DMS153 treated with DMSO at 0.1 percent for 48 hours (cell line): ENCODE data around the gene IRF1.
A peak's percentile ranks its signal among the peaks of the same experiment; 100 is the strongest.
"Not testable (repeated sequence)": the region's sequence is repeated elsewhere in the genome, so short reads cannot be mapped to it uniquely, and the experiment has no call there.

ENCODE experiments used
- DNase-seq: peaks from one replicate; lab custom pipeline; 2025; ENCODE audit not compliant: unreplicated experiment; lab: John Stamatoyannopoulos, UW

The IRF1 gene, protein sequence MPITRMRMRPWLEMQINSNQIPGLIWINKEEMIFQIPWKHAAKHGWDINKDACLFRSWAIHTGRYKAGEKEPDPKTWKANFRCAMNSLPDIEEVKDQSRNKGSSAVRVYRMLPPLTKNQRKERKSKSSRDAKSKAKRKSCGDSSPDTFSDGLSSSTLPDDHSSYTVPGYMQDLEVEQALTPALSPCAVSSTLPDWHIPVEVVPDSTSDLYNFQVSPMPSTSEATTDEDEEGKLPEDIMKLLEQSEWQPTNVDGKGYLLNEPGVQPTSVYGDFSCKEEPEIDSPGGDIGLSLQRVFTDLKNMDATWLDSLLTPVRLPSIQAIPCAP

DNA sequence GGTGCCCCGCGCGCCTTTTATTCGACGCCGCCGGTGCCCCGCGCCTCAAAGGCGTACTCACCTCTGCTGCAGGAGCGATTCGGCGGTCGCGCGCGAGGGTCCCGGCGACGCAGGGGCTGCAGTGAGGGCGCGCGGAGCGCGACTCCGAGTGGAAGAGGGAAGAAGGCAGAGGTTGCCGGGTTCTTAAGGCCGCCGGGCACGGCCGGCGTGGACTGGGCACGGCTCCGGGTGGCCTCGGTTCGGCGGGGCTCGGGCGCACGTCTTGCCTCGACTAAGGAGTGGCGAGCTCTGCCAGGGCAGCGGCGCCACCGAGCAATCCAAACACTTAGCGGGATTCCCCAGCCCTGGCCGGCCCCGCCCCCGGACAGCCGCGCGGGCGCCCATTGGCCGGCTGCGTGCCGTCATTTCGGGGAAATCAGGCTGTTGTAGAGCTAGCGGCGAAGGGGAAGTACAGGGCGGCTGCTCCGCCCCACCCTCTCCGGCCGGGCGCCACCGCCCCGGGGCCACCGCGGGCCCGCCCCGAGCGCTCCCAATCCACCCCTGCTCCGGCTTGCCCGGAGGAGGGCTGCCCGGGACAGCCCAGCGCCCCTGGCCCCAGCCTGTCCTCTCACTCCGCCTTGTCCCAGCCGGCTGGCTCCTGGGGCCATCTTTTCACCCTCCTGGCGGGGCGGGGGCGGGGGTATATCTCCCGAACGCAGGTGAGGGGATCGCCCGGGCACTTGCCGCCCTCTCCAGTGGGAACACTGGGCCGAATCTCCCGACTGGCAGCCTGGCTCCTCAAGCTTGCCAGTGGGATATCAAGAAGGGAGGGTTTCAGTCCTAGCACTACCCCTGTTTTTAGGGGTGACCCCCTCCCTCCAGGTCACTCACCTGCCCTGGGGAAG is at the start of gene IRF1:
TSS of gene IRF1 (minus strand) at position 290 of the 884 bp plus-strand sequence. CDS start 1,295 bp downstream, outside the sequence.
- DNase-seq: peak; percentile 30

DNA sequence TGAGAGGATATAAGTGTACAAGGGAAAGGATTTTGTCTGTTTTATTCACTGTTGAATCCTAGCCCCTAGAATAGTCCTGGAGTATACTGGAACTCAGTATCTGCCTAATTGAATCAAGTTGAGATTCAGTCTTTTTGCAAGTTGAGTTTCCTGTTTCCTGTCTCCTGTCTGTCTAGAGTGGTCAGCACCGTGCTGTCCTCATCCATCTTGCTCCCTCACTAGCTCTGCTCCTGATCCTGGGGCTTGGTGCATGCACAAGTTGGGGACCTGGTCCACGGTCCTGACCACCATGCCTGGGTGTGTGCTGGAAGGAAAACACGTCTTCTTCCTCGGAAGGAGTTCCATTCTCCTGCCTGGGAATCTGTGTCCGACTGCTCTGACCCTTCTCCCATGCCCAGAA is 49.6 kb upstream of the IRF1 start:
- DNase-seq: no peak

DNA sequence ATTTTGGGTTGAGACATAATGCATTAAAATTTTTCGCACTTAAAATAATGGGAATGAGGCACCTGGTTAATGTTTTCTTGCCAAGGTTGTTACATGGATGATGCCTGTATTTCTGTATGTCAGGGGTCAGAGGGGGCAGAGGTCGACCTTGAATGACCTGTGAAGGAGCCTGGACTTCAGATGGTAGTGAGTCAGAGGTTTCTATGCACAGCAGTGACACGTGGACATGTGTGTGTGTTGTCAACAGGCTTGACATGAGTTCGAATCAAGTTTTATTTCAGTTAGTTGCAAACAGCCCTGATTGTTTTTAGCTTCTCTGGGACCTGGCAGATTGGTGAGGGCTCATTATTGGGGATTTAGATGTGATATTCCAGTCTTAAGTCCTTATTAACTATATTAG is 49.1 kb upstream of the IRF1 start:
- no peak for DNase-seq

DNA sequence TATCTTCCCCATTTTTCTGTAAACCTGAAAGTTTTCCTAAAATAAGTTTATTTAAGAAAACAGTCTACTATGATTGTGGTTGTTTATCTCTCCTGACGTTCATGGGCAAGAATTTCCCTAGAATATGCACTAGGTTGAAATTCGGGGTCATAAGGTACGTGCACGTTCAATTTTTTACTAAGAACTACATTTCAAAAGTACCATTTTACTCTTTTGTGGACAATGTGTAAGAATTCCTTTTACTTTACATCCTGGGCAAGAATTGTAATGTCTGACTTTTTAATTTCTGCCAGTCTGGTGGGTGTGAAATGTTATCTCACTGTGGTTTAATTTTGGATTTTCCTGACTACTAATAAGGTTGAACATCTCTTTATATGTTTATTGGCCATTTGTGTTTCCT is 40.4 kb upstream of the IRF1 start:
- no peak for DNase-seq

DNA sequence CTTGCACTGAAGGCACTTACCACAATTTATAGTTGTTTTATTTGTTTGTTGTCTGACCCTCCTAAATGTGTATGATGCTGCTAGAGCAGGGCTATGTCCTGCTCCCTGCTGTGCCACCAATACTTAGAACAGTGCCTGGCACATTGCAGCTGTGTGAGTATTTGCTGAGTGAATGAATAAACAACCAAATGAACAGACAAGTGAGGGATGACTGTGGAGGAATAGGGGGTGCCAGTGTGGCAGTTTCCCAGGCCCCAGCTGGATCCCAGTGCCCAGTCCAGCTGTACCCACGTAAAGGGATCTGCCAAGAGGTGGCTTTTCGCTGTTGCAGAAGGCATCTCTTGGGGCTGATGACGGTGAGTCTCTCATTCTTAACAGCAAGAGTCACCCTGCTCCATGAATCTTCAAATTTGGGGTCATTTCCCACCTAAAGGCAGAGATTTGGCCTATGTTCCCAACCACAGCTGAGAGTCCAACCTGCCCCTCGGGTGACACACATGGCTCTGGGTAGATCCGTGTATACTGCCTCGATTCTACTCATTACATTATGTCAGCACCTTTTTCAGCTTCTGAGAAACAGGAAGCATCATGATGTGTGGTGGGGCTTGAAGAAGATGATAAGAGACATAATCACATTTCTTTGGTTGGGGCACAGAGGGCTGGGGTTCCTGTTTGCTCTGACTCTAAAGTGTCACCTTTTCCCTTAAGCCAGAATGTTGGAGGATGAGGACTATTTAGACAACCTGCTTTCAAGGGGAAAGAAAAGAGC is 38.5 kb upstream of the IRF1 start:
- DNase-seq: no peak

DNA sequence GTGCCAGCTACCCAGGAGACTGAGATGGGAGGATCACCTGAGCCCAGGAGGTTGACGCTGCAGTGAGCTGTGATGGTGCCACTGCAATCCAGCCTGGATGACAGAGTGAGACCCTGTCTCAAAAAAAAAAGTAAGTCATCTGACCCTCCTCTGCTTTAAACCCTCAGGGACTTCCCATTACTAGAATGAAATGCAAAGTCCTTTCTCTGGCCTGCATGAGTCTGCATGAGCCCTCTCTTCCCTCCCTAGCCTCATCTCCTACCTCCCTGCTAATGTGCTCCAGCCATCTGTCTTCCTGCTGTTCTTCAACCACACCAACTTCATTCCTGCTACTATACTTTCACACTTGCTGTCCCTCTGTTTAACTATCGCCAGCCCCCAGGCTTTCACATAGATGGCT is 37.4 kb upstream of the IRF1 start:
- no peak for DNase-seq

DNA sequence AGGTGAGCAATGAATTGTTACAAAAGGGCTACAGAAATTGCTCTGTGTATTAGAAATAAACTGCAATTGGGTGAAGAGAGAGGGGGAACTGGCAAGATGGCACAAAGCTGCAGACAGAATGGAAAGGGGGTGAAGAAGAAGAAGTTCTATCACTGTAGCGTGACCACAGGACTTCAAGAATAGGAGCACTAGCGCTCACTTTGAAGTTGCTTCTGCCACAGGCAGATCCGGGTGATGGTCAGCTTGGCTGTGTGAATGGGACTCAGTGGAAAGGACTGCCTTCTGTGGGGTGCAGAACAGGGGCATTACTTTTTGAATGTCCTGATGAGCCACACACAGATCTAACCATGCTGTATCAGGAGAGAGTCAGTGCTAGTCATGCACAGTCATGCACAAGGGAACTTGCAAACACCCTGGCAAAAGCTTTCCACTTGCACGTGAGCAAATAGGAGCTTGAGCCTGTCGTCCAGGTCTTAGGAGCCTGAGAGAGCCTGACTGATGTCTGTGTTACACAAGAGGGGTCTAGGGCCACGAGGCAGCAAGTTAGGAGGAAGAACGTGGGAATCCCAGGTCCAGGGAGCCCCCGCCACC is 36.5 kb upstream of the IRF1 start:
- DNase-seq: no peak

DNA sequence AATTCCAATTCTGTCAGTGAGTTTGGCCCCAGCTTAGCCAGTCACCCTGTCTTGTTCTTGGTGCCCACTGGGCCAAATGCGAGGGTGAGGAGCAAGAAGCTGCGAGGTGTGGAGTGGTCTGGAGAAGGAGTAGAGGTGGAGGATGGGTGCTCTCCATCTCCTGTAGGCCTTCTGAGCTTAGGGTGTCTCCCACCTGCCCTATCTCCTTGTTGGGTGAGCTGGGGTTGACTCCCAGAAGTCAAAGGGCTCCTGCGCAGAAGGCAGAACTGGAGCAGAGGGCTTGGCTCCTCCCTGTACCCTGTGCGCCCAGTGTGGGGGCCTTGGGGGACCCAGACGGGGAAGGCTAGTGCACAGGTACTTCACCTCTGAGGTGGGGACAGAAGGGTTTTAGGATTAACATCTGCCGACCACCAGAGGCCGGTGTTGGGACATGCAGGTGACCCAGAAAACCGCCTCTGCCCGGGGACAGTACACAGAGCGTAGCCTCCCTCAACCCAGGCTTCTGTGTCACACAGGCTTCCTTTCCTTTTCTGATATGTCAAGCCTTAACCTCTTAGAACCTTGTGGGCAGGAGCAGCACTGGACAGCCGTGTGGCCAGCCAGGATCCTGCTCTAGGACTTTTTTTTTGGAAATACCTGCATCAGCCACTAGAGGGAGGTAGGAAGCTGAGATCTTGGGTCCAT is 35.9 kb upstream of the IRF1 start:
- DNase-seq: no peak

DNA sequence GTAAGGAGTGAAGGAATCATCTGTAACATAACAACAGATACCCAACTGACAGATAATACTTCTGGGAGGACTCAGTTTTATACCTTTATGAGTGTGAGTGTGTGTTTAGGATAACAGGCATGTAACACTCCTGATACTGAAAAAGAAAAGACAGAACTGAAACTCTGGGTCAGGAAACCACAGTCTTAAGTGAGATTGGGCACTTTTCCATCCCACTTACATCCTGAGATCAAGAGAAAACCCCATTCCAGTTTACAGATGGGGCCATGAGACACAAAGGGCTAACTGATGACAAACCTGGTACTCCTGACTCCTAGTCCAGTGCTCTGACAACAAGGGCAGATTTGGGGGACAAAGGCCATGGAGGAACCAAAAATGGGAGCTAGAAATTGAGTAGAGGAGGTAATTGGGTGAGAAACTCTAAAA is 34.7 kb upstream of the IRF1 start:
- no peak for DNase-seq

DNA sequence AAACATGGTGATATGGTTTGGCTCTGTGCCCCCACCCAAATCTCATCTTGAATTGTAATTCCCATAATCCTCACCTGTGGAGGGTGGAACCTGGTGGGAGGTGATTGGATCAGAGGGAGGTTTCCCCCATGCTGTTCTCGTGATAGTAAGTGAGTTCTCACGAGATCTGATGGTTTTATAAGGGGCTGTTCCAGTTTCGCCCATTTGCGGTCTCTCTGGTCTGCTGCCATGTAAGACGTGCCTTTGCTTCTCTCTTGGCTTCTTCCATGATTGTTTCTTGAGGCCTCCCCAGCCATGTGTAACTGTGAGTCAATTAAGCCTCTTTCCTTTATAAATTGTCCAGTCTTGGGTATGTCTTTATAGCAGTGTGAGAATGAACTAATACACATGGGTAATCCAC is 34.3 kb upstream of the IRF1 start:
- not testable (repeated sequence) for DNase-seq

DNA sequence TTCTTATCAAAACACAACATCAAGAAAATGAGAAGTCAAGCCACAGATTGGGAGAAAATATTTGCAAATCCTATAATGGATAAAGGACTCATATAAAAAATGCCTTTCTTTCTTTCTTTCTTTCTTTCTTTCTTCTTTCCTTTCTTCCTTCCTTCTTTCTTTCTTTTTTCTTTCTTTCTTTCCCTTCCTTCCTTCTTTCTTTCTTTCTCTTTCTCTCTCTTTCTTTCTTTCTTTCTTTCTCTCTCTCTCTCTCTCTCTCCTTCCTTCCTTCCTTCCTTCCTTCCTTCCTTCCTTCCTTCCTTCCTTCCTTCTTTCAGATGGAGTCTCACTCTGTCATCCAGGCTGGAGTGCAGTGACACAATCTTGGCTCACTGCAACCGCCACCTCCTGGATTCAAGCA is 31.5 kb upstream of the IRF1 start:
- DNase-seq: not testable (repeated sequence)

DNA sequence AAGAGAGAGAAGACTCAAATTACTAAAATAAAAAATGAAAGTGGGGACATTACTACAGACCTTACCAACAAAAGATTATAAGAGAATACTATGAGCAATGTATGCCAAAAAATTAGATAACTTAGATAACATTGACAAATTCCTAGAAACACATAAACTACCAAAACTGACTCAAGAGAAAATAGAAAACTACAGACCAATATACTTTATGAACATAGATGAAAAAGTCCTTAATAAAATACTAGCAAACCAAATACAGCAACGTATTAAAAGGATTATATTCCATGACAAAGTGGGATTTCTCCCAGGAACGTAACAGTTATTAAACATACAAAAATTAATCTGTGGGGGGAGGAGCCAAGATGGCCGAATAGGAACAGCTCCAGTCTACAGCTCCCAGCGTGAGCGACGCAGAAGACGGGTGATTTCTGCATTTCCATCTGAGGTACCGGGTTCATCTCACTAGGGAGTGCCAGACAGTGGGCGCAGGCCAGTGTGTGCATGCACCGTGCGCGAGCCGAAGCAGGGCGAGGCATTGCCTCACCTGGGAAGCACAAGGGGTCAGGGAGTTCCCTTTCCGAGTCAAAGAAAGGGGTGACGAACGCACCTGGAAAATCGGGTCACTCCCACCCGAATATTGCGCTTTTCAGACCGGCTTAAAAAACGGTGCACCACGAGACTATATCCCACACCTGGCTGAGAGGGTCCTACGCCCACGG is 23.2 kb upstream of the IRF1 start:
- not testable (repeated sequence) for DNase-seq

DNA sequence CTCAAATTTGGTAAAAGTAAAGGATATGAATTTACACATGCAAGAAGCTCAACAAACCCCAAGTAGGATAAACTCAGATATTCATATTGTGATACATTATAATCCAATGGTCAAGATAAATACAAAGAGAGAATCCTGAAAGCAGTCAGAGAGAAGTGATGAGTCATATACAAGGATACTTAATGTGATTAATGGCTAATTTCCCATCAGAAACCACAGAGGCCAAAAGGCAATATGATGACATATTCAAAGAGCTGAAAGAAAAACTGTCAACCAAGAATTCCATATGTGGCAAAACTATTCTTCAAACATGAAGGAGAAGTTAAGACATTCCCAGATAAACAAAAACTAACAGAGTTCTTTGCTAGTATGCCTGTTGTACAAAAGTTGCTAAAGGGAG is 19.5 kb upstream of the IRF1 start:
- DNase-seq: no peak

DNA sequence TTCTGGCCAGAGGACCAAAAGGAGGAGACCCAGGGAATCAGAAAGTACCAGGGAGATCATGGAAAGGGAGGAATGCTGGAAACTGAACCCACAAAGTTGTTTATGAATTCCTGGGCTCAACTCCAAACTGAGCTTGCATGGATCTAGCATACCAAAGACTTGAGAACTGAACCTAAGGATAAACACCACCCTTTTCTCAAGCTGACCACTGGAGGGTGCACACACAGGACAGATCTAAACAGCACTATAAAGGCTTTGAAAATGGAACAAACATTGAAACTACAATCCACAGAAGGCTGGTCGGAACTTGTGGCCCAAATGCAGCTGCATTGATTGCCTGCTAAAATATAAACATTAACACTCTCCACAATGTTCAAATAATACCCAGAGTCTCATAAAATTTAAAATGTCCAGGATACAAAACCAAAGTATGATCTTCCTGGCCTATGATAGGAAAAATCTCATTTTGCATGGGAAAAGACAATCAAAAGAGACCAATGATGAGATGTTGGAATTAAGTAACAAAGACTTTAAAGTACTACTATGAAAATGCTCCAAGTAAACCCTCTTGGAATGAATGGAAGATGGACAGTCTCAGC is 15.6 kb upstream of the IRF1 start:
- DNase-seq: no peak

DNA sequence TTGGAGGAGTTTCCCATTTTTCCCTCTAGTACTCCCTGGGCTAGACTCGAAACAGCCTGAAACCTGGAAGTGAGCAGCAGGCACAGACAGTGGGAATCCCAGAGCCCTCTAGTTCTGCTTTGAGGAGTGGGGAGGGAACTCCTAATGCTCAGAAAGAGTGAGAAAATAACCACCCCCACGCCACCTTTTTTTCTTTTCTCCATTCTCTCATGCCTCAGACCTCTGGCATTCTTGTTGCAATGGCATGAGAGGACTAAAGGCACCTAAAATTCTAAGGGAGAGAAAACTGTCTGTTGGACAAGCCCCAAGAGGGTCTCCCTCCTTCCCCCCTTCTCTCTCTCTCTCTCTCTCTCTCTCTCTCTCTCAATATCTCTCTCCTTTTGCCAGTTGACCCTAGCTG is 15.1 kb upstream of the IRF1 start:
- DNase-seq: no peak

DNA sequence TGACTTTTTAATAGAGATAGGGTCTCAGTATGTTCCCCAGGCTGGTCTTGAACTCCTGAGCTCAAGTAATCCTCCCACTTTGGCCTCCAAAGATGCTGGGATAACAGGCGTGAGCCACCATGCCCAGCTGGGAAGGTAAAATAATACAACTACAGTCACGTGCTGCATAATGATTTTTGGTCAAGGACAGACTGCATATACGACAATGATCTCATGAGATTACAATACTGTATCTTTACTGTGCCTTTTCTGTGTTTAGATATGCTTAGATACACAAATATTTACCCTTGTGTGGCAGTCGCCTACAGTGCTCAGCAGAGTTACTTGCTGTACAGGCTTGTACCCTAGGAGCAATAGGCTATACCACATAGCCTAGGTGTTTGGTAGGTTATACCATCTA is 14.2 kb upstream of the IRF1 start:
- DNase-seq: no peak

DNA sequence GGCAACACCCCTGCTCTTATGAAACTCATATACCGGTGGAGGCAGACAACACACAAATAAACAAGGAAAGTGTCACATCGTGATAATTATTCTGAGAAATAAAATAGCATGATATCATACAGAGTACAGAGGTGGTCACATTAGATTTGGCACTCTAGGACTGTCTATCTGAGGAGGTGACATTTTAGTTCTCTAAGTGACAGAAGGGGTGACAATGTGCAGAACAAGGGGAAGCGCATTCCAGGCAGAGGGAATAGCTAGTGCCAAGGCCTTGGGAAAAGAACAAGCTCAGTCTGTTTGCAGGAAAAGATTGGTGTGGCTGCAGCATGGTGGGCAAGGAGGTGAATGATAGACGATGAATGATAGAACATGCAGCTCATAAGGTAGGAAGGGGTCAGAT is 12.7 kb upstream of the IRF1 start:
- no peak for DNase-seq

DNA sequence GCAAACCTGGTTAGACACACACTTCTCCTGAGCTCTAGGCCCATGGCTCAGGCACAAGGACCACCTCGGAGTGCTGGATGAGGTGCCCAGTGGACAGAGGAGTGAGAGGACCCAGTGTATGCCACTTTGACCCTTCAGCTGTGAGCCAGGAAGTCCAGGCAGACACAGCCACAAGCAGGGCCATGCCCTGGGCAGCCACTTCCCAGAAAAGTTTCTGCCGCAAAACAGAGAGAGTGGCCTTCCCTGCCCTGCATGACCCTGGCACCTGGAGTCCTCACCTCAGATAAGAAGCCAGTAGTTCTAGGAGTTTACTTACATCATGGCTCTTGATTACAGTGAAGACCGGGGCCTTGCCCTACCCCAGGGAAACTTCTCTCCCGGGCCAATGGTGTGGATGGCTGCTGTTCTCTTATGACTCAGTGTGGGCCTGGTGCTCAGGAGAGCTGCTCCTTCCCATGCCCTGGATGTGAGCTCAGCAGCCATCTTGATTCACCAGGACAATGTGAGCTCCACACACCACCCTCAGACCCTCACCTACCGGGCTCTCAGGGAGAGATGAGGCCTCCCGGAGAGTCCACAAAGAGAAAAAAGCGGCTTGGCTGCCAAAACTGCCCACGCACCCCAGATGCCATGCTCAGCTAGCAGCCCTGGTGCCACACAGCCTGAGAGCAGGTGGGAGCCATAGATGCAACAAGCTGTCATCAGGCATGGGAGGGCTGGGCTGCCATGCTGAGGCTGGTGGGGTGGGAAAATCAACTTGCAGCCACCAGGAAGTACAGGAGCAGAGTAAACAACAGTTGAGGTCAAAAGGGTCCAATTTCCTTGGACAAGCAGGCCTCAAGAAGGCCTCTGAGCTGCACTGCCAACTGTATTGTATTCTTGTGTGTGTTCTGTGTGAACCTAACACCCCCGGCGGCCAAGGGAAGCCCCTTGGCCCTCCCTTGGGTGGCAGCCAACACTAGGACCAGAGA is 11.7 kb upstream of the IRF1 start:
- no peak for DNase-seq

DNA sequence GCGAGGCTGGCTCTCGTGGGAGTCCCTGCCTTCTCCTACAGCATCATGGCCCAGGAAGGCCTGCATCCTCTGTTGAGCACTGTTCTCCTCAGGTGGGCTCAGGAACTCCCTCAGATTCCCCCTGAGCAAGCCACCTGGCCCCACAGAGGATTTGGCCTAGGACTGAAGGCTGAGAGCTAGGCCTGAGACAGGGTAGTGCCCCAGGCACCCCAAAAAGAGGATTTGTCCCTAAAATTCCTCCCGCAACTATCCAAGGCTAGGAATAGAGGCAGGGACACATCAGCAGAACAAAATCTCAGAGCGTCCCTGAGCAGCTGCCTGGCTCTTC is 11.0 kb upstream of the IRF1 start:
- no peak for DNase-seq
